Activated naive CD8-positive, alpha-beta T cell treated with anti-CD3 and anti-CD28 coated beads, Interleukin-2, amount 10 ng/mL, durations not matched to agents 7 days and 5 days (primary cell): ENCODE data around the gene CASK. TPM values are rescaled to one million over a fixed set of nuclear protein-coding genes. Genes with fewer than 3 reads are reported as not detected.

Experiments used
- ATAC-seq: fragments of 150-1000 bp; cut with Tn5 transposase; one replicate; pipeline ENCODE4 v1.10.0; 2021; ENCODE audit warnings: low read depth, moderate library complexity
- POLR2A ChIA-PET: fragments of 350-600 bp; sonication (Branson Sonifier 250); formaldehyde crosslinking; loops from one replicate; lab custom pipeline; 2021; ENCODE audit warnings: antibody characterized with exemption; lab: Charles Lee
- DNase-seq: peaks from one replicate; pipeline ENCODE4 v3.0.0; 2021
- H3K27ac Mint-ChIP-seq: one replicate; pipeline ENCODE4 v1.8.0; 2022; ENCODE audit warnings: mild to moderate bottlenecking, mixed read lengths
- H3K27me3 Mint-ChIP-seq: one replicate; pipeline ENCODE4 v1.8.0; 2022; ENCODE audit warnings: mild to moderate bottlenecking, moderate library complexity, mixed read lengths
- H3K36me3 Mint-ChIP-seq: one replicate; pipeline ENCODE4 v1.8.0; 2021; ENCODE audit warnings: mild to moderate bottlenecking, mixed read lengths
- H3K4me1 Mint-ChIP-seq: one replicate; pipeline ENCODE4 v1.8.0; 2021; ENCODE audit warnings: mixed read lengths
- H3K4me3 Mint-ChIP-seq: one replicate; pipeline ENCODE4 v1.8.0; 2022; ENCODE audit warnings: mild to moderate bottlenecking, moderate library complexity, mixed read lengths
- H3K9me3 Mint-ChIP-seq: one replicate; pipeline ENCODE4 v1.8.0; 2021; ENCODE audit warnings: mixed read lengths
- total RNA-seq, 2 experiments: library from RNA; stranded (reverse); gene quantifications; one replicate each; pipeline ENCODE4 v1.2.3, GENCODE V29; 2021

CASK gene
- total RNA-seq, 2 experiments from 2014 or later = 52.1 to 53.8 TPM

GRCh38 chrX:41604766-41605543 is 318.4 kb downstream of the CASK start:
- no peak overlapping the region for H3K27ac Mint-ChIP-seq
- H3K4me1 Mint-ChIP-seq = no peaks in the 10 kb centered on the region
- POLR2A ChIA-PET = no interaction called here
- H3K27me3 Mint-ChIP-seq = no peaks in the 10 kb centered on the region
- no peak overlapping the region for H3K4me3 Mint-ChIP-seq
- ATAC-seq = no peak
- DNase-seq = no peak
- H3K9me3 Mint-ChIP-seq = peaks cover 2% of the 10 kb centered on the region
- H3K36me3 Mint-ChIP-seq = peaks cover 11% of the 10 kb centered on the region

DNA sequence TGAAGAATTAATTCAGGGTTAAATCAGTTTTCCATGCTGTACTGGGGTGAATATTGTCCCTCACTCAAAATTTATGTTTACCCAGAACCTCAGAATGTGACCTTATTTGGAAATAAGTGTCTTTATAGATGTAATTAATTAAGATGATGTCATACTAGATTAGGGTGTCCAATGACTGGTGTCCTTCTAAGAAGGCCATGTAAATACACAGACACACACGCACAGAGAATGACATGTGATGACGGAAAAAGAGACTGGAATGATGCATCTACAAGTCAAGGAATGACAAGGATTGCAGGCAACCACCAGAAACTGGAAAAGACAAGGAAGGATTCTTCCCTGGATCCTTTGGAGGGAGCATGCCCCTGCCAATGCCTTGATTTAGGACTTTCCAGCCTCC is 319.2 kb downstream of the CASK start:
- peaks cover 8% of the 10 kb centered on the region for H3K36me3 Mint-ChIP-seq
- no peak overlapping the region for H3K4me3 Mint-ChIP-seq
- no peaks in the 10 kb centered on the region for H3K4me1 Mint-ChIP-seq
- peaks cover 2% of the 10 kb centered on the region for H3K9me3 Mint-ChIP-seq
- POLR2A ChIA-PET = no interaction called here
- DNase-seq (no peak), ATAC-seq (no peak)
- no peak overlapping the region for H3K27ac Mint-ChIP-seq
- no peaks in the 10 kb centered on the region for H3K27me3 Mint-ChIP-seq

DNA sequence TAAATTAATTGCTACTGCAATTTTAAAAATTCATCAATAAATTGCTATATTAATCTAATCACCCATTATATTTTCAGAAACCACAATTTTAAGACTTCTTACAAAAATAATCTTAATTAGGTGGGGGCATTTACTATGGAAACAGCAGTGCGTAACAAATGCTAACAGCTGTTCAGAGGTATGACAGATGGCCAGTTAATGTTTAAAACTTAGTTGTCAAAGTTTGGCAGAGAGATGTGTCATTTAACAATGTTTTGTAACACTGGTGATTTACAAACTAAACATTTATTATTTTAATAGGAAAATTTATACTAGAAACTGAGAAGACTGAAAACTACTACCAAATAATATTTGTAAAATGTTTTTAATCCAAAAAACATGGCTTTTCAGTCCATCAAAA is 319.8 kb downstream of the CASK start:
- ATAC-seq (no peak), DNase-seq (no peak)
- Mint-ChIP-seq H3K4me1 (no peaks in the 10 kb centered on the region), H3K27ac (no peak overlapping the region), H3K4me3 (no peak overlapping the region), H3K9me3 (peaks cover 2% of the 10 kb centered on the region), H3K27me3 (no peaks in the 10 kb centered on the region), H3K36me3 (peaks cover 8% of the 10 kb centered on the region)
- POLR2A ChIA-PET = no interaction called here

- no peaks in the 10 kb centered on the region for H3K4me1 Mint-ChIP-seq
- DNase-seq = no peak
- no peak overlapping the region for H3K4me3 Mint-ChIP-seq
- POLR2A ChIA-PET = no interaction called here
- peaks cover 7% of the 10 kb centered on the region for H3K36me3 Mint-ChIP-seq
- no peaks in the 10 kb centered on the region for H3K27me3 Mint-ChIP-seq
- ATAC-seq = no peak
- H3K27ac Mint-ChIP-seq = no peak overlapping the region
- peaks cover 2% of the 10 kb centered on the region for H3K9me3 Mint-ChIP-seq
Observed at GRCh38 chrX:41602816-41603345, 320.5 kb downstream of the CASK start.

- Mint-ChIP-seq H3K36me3 (peaks cover 5% of the 10 kb centered on the region), H3K27ac (no peak overlapping the region), H3K4me3 (no peak overlapping the region), H3K9me3 (peaks cover 2% of the 10 kb centered on the region), H3K4me1 (peaks cover 4% of the 10 kb centered on the region), H3K27me3 (no peaks in the 10 kb centered on the region)
- POLR2A ChIA-PET = no interaction called here
- DNase-seq = no peak
- no peak for ATAC-seq
Observed at GRCh38 chrX:41600291-41600690, 323.1 kb downstream of the CASK start.

DNA sequence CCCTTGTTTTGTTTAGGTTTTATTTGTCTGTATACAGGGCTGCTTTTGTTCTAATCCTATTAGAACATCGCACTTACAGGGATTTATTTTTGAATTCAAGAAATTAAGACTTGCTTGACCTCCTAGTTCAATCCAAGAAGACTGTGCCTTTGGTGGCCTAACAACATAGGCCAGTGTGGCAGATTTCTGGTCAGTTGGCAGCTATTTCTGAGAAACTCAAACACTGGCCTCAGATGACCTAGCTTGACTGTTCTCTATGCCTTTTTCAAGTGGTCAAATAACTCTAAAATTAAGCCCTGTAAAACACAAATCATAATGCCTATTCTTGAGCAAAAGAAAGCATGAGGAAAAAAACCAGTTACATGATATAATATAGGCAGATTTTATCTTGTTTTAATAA is 323.8 kb downstream of the CASK start:
- POLR2A ChIA-PET = no interaction called here
- no peaks in the 10 kb centered on the region for H3K27me3 Mint-ChIP-seq
- H3K9me3 Mint-ChIP-seq = peaks cover 2% of the 10 kb centered on the region
- no peak overlapping the region for H3K4me3 Mint-ChIP-seq
- H3K4me1 Mint-ChIP-seq = peaks cover 4% of the 10 kb centered on the region
- ATAC-seq (no peak), DNase-seq (no peak)
- H3K27ac Mint-ChIP-seq = no peak overlapping the region
- peaks cover 4% of the 10 kb centered on the region for H3K36me3 Mint-ChIP-seq

DNA sequence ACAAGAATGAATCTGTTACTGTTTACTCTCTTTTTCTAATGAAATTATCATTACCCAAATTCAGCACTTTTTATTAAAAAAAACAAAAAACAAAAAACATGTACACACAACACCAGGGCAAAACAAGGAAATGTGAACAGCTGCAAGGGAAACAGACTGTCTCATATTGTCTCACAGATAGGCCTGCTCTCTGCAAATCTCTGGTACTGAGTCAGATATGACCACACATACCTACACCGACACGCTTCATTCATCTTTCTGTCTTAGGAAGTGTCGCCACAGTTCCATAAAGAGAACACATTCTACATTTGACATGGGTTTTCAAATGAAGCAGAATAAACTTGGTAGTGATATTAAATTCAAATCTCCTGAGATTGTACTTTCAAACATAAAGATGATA is 326.8 kb downstream of the CASK start:
- Mint-ChIP-seq H3K27ac (no peak overlapping the region), H3K27me3 (no peaks in the 10 kb centered on the region), H3K4me3 (no peak overlapping the region), H3K9me3 (peaks cover 2% of the 10 kb centered on the region), H3K4me1 (peaks cover 4% of the 10 kb centered on the region), H3K36me3 (peaks cover 4% of the 10 kb centered on the region)
- POLR2A ChIA-PET = no interaction called here
- DNase-seq = no peak
- no peak for ATAC-seq

GRCh38 chrX:41594634-41595033 is 328.7 kb downstream of the CASK start:
- H3K27ac Mint-ChIP-seq = no peak overlapping the region
- H3K4me3 Mint-ChIP-seq = no peak overlapping the region
- peaks cover 1% of the 10 kb centered on the region for H3K36me3 Mint-ChIP-seq
- DNase-seq (no peak), ATAC-seq (no peak)
- H3K4me1 Mint-ChIP-seq = peaks cover 4% of the 10 kb centered on the region
- POLR2A ChIA-PET = no interaction called here
- H3K27me3 Mint-ChIP-seq = no peaks in the 10 kb centered on the region
- H3K9me3 Mint-ChIP-seq = no peaks in the 10 kb centered on the region

- Mint-ChIP-seq H3K27ac (no peak overlapping the region), H3K4me1 (peaks cover 3% of the 10 kb centered on the region), H3K9me3 (no peaks in the 10 kb centered on the region), H3K27me3 (no peaks in the 10 kb centered on the region), H3K4me3 (no peak overlapping the region), H3K36me3 (no peaks in the 10 kb centered on the region)
- ATAC-seq (no peak), DNase-seq (no peak)
- POLR2A ChIA-PET = no interaction called here
Observed at GRCh38 chrX:41591906-41592305, 331.4 kb downstream of the CASK start.

GRCh38 chrX:41590641-41591040 is 332.7 kb downstream of the CASK start:
- no peaks in the 10 kb centered on the region for H3K36me3 Mint-ChIP-seq
- no peak overlapping the region for H3K4me3 Mint-ChIP-seq
- H3K27me3 Mint-ChIP-seq = no peaks in the 10 kb centered on the region
- POLR2A ChIA-PET = no interaction called here
- no peak for ATAC-seq
- no peaks in the 10 kb centered on the region for H3K4me1 Mint-ChIP-seq
- H3K9me3 Mint-ChIP-seq = no peaks in the 10 kb centered on the region
- H3K27ac Mint-ChIP-seq = no peak overlapping the region
- no peak for DNase-seq

GRCh38 chrX:41589634-41590270 is 333.6 kb downstream of the CASK start:
- POLR2A ChIA-PET = no interaction called here
- Mint-ChIP-seq H3K4me3 (no peak overlapping the region), H3K27ac (no peak overlapping the region), H3K27me3 (no peaks in the 10 kb centered on the region), H3K36me3 (peaks cover 2% of the 10 kb centered on the region), H3K9me3 (no peaks in the 10 kb centered on the region), H3K4me1 (no peaks in the 10 kb centered on the region)
- DNase-seq (no peak), ATAC-seq (no peak)

DNA sequence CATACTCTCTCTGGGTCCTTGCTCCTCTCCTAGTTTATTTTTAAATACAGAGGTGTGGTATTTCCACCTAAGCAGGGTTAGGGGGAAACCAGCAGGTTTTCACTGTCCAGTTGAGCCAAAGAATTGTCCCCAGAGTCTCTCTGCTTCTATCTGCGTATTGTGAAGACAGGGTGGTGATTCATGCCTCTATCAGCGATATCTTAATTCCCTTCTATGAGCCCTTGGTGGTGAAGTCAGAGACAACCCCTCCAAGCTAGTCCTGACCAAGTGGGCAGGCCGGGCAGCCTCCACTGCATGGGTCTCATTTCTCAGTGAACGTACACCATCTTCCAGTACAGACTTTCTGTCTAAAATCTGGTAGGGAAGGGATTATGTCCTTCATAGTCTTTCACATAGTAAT is 335.1 kb downstream of the CASK start:
- Mint-ChIP-seq H3K4me1 (no peaks in the 10 kb centered on the region), H3K27ac (no peak overlapping the region), H3K36me3 (peaks cover 4% of the 10 kb centered on the region), H3K4me3 (no peak overlapping the region), H3K9me3 (no peaks in the 10 kb centered on the region), H3K27me3 (no peaks in the 10 kb centered on the region)
- no peak for DNase-seq
- POLR2A ChIA-PET = no interaction called here
- no peak for ATAC-seq

GRCh38 chrX:41580423-41581064 is 342.8 kb downstream of the CASK start:
- Mint-ChIP-seq H3K27me3 (no peaks in the 10 kb centered on the region), H3K9me3 (no peaks in the 10 kb centered on the region), H3K36me3 (peaks cover 33% of the 10 kb centered on the region), H3K27ac (no peak overlapping the region), H3K4me3 (no peak overlapping the region), H3K4me1 (peaks cover 4% of the 10 kb centered on the region)
- DNase-seq (no peak), ATAC-seq (no peak)
- POLR2A ChIA-PET = no interaction called here

- no peak for DNase-seq
- H3K36me3 Mint-ChIP-seq = peaks cover 20% of the 10 kb centered on the region
- no peaks in the 10 kb centered on the region for H3K27me3 Mint-ChIP-seq
- H3K27ac Mint-ChIP-seq = no peak overlapping the region
- no peak overlapping the region for H3K4me3 Mint-ChIP-seq
- POLR2A ChIA-PET = no interaction called here
- no peak for ATAC-seq
- H3K9me3 Mint-ChIP-seq = no peaks in the 10 kb centered on the region
- peaks cover 13% of the 10 kb centered on the region for H3K4me1 Mint-ChIP-seq
Observed at GRCh38 chrX:41563876-41564275, 359.5 kb downstream of the CASK start.
